H1 (cell line): ENCODE measurements around the gene COX18. TPM values are rescaled to one million over a fixed set of nuclear protein-coding genes. Genes with fewer than 3 reads are reported as not detected.

Source experiments
- CTCF ChIA-PET: fragments of 300-600 bp; sonication (Branson Sonifier 250); formaldehyde crosslinking; loops from one replicate; lab custom pipeline; 2021; ENCODE audit not compliant: partially characterized antibody; lab: Charles Lee
- POLR2A ChIA-PET: fragments of 300-600 bp; sonication (Branson Sonifier 250); formaldehyde crosslinking; loops from one replicate; lab custom pipeline; 2021; ENCODE audit warnings: inconsistent platforms; ENCODE audit not compliant: partially characterized antibody; lab: Charles Lee
- DNase-seq, 2 experiments: peaks; one replicate each; pipeline versions ENCODE4 v3.0.0 to v3.0.0-alpha.2; 2010 to 2022; ENCODE audit warnings: low spot score in 2 of 2, low read depth in 1 of 2, mixed read lengths in 1 of 2
- FAIRE-seq: peaks from 2 replicates; lab custom pipeline; 2011; peaks lifted over from hg19 to GRCh38; lab: Jason Lieb, UNC
- H2AFZ ChIP-seq: 2 replicates; pipeline ENCODE4 v1.8.1; 2012; ENCODE audit warnings: low read length, inconsistent platforms
- H2AK5ac ChIP-seq: 2 replicates; pipeline ENCODE4 v1.6.1; 2013; ENCODE audit warnings: low read depth, low read length
- H2BK120ac ChIP-seq: replicated peaks from 2 replicates; pipeline ENCODE3; 2013; ENCODE audit warnings: low read depth, low read length, inconsistent platforms
- H2BK12ac ChIP-seq: 2 replicates; pipeline ENCODE4 v1.6.1; 2013; ENCODE audit warnings: low read depth, low read length
- H2BK15ac ChIP-seq: 2 replicates; pipeline ENCODE4 v1.6.1; 2013; ENCODE audit warnings: low read length
- H2BK20ac ChIP-seq: 2 replicates; pipeline ENCODE4 v1.6.1; 2013; ENCODE audit warnings: low read length
- H2BK5ac ChIP-seq: 2 replicates; pipeline ENCODE4 v1.6.1; 2013; ENCODE audit warnings: low read depth, low read length
- H3K14ac ChIP-seq: 2 replicates; pipeline ENCODE4 v1.6.1; 2013; ENCODE audit warnings: inconsistent platforms; ENCODE audit not compliant: insufficient read length
- H3K18ac ChIP-seq: 2 replicates; pipeline ENCODE4 v1.6.1; 2013; ENCODE audit warnings: low read length; ENCODE audit errors: extremely low read depth
- H3K23ac ChIP-seq: 2 replicates; pipeline ENCODE4 v1.6.1; 2013; ENCODE audit warnings: inconsistent platforms; ENCODE audit not compliant: insufficient read length
- H3K23me2 ChIP-seq: 2 replicates; pipeline ENCODE4 v1.6.1; 2013; ENCODE audit warnings: low read depth, low read length
- H3K27ac ChIP-seq: 2 replicates; pipeline ENCODE4 v1.6.1; 2011; ENCODE audit warnings: low read depth, low read length, inconsistent platforms
- H3K27me3 ChIP-seq, 4 experiments: replicated peaks in 1 of 4; 1 replicate in 1 of 4; 2 replicates in 3 of 4; pipeline versions ENCODE4 v1.6.1 to v1.8.1; 2011 to 2013; ENCODE audit warnings: low read length in 3 of 4, mild to moderate bottlenecking in 3 of 4, inconsistent platforms in 2 of 4, mixed read lengths in 2 of 4, moderate library complexity in 1 of 4; ENCODE audit not compliant: control insufficient read depth in 3 of 4, insufficient read depth in 3 of 4; ENCODE audit errors: extremely low read depth in 1 of 4
- H3K36me3 ChIP-seq, 4 experiments: 2 replicates each; pipeline versions ENCODE4 v1.6.1 to v1.8.1; 2011 to 2013; ENCODE audit warnings: mild to moderate bottlenecking in 4 of 4, low read length in 3 of 4, moderate library complexity in 2 of 4, control low read depth in 1 of 4, inconsistent platforms in 1 of 4; ENCODE audit not compliant: insufficient read depth in 4 of 4, control insufficient read depth in 2 of 4
- H3K4ac ChIP-seq: replicated peaks from 2 replicates; pipeline ENCODE3; 2013; ENCODE audit warnings: low read length, low read depth, mixed read lengths, inconsistent platforms; ENCODE audit not compliant: insufficient read length
- H3K4me1 ChIP-seq, 4 experiments: replicated peaks in 1 of 4; 1 replicate in 1 of 4; 2 replicates in 3 of 4; pipeline versions ENCODE4 v1.6.1 to v1.8.1; 2011 to 2013; ENCODE audit warnings: low read length in 3 of 4, inconsistent platforms in 2 of 4, mixed read lengths in 1 of 4; ENCODE audit not compliant: insufficient read depth in 4 of 4, control insufficient read depth in 3 of 4
- H3K4me2 ChIP-seq, 2 experiments: 2 replicates each; pipeline versions ENCODE4 v1.6.1 to v1.8.1; 2011 to 2013; ENCODE audit warnings: low read depth in 2 of 2, low read length in 2 of 2, control low read depth in 1 of 2, inconsistent platforms in 1 of 2, mild to moderate bottlenecking in 1 of 2; ENCODE audit not compliant: insufficient read depth in 1 of 2
- H3K4me3 ChIP-seq, 4 experiments: fragments of 200-600, 300-600 bp in 1 of 4; sonication (generic), shearing (Covaris generic), sonication (Bioruptor Twin) in 1 of 4; 2 replicates each; pipeline versions ENCODE4 v1.5.1 to v1.8.1; 2011 to 2016; ENCODE audit warnings: low read length in 4 of 4, low read depth in 3 of 4, control low read depth in 2 of 4, inconsistent platforms in 2 of 4, mild to moderate bottlenecking in 2 of 4, mixed read lengths in 1 of 4, moderate library complexity in 1 of 4; ENCODE audit not compliant: insufficient read depth in 2 of 4; ENCODE audit errors: extremely low read depth in 1 of 4
- H3K56ac ChIP-seq: replicated peaks from 2 replicates; pipeline ENCODE3; 2013; ENCODE audit warnings: low read depth, mild to moderate bottlenecking, mixed read lengths, low read length, inconsistent platforms; ENCODE audit not compliant: insufficient read length
- H3K79me1 ChIP-seq: 2 replicates; pipeline ENCODE4 v1.6.1; 2013; ENCODE audit warnings: low read depth, low read length, control low read depth
- H3K79me2 ChIP-seq, 2 experiments: 2 replicates each; pipeline versions ENCODE4 v1.6.1 to v1.8.1; 2012 to 2013; ENCODE audit warnings: low read length in 2 of 2, mild to moderate bottlenecking in 2 of 2, inconsistent platforms in 1 of 2; ENCODE audit not compliant: insufficient read depth in 2 of 2, control insufficient read depth in 1 of 2
- H3K9ac ChIP-seq, 4 experiments: replicated peaks in 1 of 4; 1 replicate in 1 of 4; 2 replicates in 3 of 4; pipeline versions ENCODE4 v1.6.1 to v1.8.1; 2011 to 2013; ENCODE audit warnings: low read depth in 3 of 4, low read length in 3 of 4, control low read depth in 2 of 4, mild to moderate bottlenecking in 2 of 4, moderate library complexity in 2 of 4, inconsistent platforms in 1 of 4; ENCODE audit errors: extremely low read depth in 1 of 4
- H3K9me3 ChIP-seq, 2 experiments: 2 replicates each; pipeline versions ENCODE4 v1.6.1 to v1.8.1; 2012 to 2013; ENCODE audit warnings: mild to moderate bottlenecking in 2 of 2, moderate library complexity in 2 of 2, control low read depth in 1 of 2, inconsistent platforms in 1 of 2, low read depth in 1 of 2, low read length in 1 of 2, mixed read lengths in 1 of 2; ENCODE audit not compliant: insufficient read depth in 2 of 2
- H4K20me1 ChIP-seq, 2 experiments: replicated peaks in 1 of 2; 2 replicates each; pipeline versions ENCODE3 to v1.8.1; 2011 to 2013; ENCODE audit warnings: inconsistent platforms in 2 of 2, low read length in 2 of 2, mild to moderate bottlenecking in 1 of 2; ENCODE audit not compliant: insufficient read depth in 2 of 2, control insufficient read depth in 1 of 2
- H4K5ac ChIP-seq: 2 replicates; pipeline ENCODE4 v1.6.1; 2013; ENCODE audit warnings: low read length, low read depth, mixed read lengths, inconsistent platforms; ENCODE audit not compliant: insufficient read length
- H4K8ac ChIP-seq: 2 replicates; pipeline ENCODE4 v1.8.0; 2013; ENCODE audit warnings: mild to moderate bottlenecking, moderate library complexity, low read length, inconsistent platforms; ENCODE audit not compliant: insufficient read depth; ENCODE audit errors: extremely low read depth
- H4K91ac ChIP-seq: replicated peaks from 2 replicates; pipeline ENCODE3; 2013; ENCODE audit warnings: low read length, mixed read lengths, inconsistent platforms; ENCODE audit not compliant: insufficient read length
- BRCA1 ChIP-seq: IDR thresholded peaks from 2 replicates; pipeline ENCODE4 v1.6.1; 2012; ENCODE audit warnings: low read depth, low read length, improper control_type of control experiment
- CBX8 ChIP-seq: fragments of 300-800, 300-1000 bp; sonication (generic); IDR thresholded peaks from 2 replicates; pipeline ENCODE4 v1.7.1; 2016; ENCODE audit warnings: low read depth, low read length, borderline replicate concordance
- CREB1 ChIP-seq: IDR thresholded peaks from 2 replicates; pipeline ENCODE4 v1.6.1; 2012; ENCODE audit warnings: inconsistent platforms
- MAFK ChIP-seq: IDR thresholded peaks from 2 replicates; pipeline ENCODE4 v1.6.1; 2012; ENCODE audit warnings: low read depth, mild to moderate bottlenecking, improper control_type of control experiment, low read length
- PHF8 ChIP-seq: fragments of 200-600 bp; sonication (generic); conservative IDR thresholded peaks from 2 replicates; pipeline ENCODE4 v1.7.1; 2012; ENCODE audit warnings: low read depth, mild to moderate bottlenecking, inconsistent platforms, low read length, moderate library complexity
- POU5F1 ChIP-seq: IDR thresholded peaks from 2 replicates; pipeline ENCODE4 v1.6.1; 2011; ENCODE audit warnings: low read depth, mild to moderate bottlenecking, low read length, moderate library complexity
- SAP30 ChIP-seq: fragments of 300-600 bp; sonication (generic); IDR thresholded peaks from 2 replicates; pipeline ENCODE4 v1.7.1; 2012; ENCODE audit warnings: low read length, moderate library complexity, mild to moderate bottlenecking, inconsistent platforms; ENCODE audit not compliant: insufficient read depth, insufficient replicate concordance
- SP4 ChIP-seq: IDR thresholded peaks from 2 replicates; pipeline ENCODE4 v1.6.1; 2012; ENCODE audit warnings: low read length, inconsistent platforms
- SUZ12 ChIP-seq: fragments of 200-600 bp; sonication (generic); IDR thresholded peaks from 2 replicates; pipeline ENCODE4 v1.6.1; 2012; ENCODE audit warnings: mild to moderate bottlenecking, inconsistent platforms, low read length, moderate library complexity, mixed read lengths
- WGBS, 2 experiments: shearing (Covaris generic) in 1 of 2; methylation state at CpG; one replicate each; pipeline versions ENCODE4 v1.1.6 to v1.1.7; 2013 to 2015; ENCODE audit warnings: low lambda C conversion rate in 2 of 2, mixed read lengths in 2 of 2, inconsistent platforms in 1 of 2, low coverage in 1 of 2, missing lambda C conversion rate in 1 of 2; ENCODE audit not compliant: insufficient replicate concordance in 2 of 2, insufficient coverage in 1 of 2, insufficient read length in 1 of 2; ENCODE audit errors: extremely low coverage in 1 of 2, missing lambda C conversion rate in 1 of 2; 5-methylcytosine and 5-hydroxymethylcytosine counted together
- polyA plus RNA-seq, 7 experiments: library from polyadenylated mRNA; depleted of rRNA in 3 of 7; stranded (reverse) in 5 of 7; unstranded in 2 of 7; fragments of >200 nt in 5 of 7; fragments of 200-250 nt in 2 of 7; gene quantifications; 1 replicate in 5 of 7; 2 replicates in 1 of 7; 4 replicates in 1 of 7; pipeline versions ENCODE4 v1.2.1 to v1.2.3, GENCODE V29; 2011 to 2013; ENCODE audit warnings: missing spikeins in 2 of 7, mixed read lengths in 2 of 7
- total RNA-seq: library from RNA; stranded (reverse); fragmentation: NEBNext Ultra II Directional; extraction: Animal tissue kit (Norgen Biotek cat#: 25700); gene quantifications from 2 replicates; pipeline ENCODE4 v1.2.1, GENCODE V29; 2021

The COX18 gene
- total and polyA plus RNA-seq, 2 of the 8 experiments (the other 6 are each of a cell fraction or from before 2014, with no cell fraction given): 23.0 to 23.7 TPM

- 84% methylated on average over 4 of the region's 4 CpGs; no CpG with 5 or more reads in 1 of the 2 experiments for WGBS, 2 experiments
- Histone ChIP-seq H4K5ac (no peak overlapping the region), H2BK15ac (no peak overlapping the region), H3K4me1 (no peaks in the 10 kb centered on the region), H3K27ac (no peak overlapping the region), H4K8ac (no peak overlapping the region; the same call in 1 of the 2 replicates), H2BK20ac (no peak overlapping the region), H3K9ac (no peak overlapping the region), H3K36me3 (no peaks in the 10 kb centered on the region), H2BK12ac (no peak overlapping the region), H3K23ac (no peak overlapping the region), H3K23me2 (no peaks in the 10 kb centered on the region), H3K4me2 (no peak overlapping the region), H3K4me3 (no peak overlapping the region), H3K27me3 (no peaks in the 10 kb centered on the region), H4K20me1 (no peaks in the 10 kb centered on the region), H3K79me1 (no peaks in the 10 kb centered on the region), H3K79me2 (no peaks in the 10 kb centered on the region), H3K4ac (no peak overlapping the region), H3K14ac (no peak overlapping the region), H2BK120ac (no peak overlapping the region), H2AK5ac (no peak overlapping the region), H2AFZ (no peak overlapping the region), H2BK5ac (no peak overlapping the region), H3K56ac (no peak overlapping the region), H4K91ac (no peak overlapping the region), H3K9me3 (no peaks in the 10 kb centered on the region), H3K18ac (no peak overlapping the region)
- ChIA-PET POLR2A (no interaction called here), CTCF (interaction anchor here (1.1 kb wide), 1 partner anchor 683 kb away, joined by 3 read pairs; no protein-coding TSS in a partner anchor)
- DNase-seq (no peak), FAIRE-seq (no peak)
- TF ChIP-seq CREB1 (no peak), SAP30 (no peak), PHF8 (no peak), BRCA1 (no peak), SUZ12 (no peak), POU5F1 (no peak), SP4 (no peak), CBX8 (no peak), MAFK (no peak)
Observed at GRCh38 chr4:73010789-73011628, 58.5 kb downstream of the COX18 start.
